GM12801 (cell line): ENCODE measurements around the gene AIFM3.

ENCODE experiments used
- TF ChIP-seq, protein P1 (sequence below): IDR thresholded peaks from one replicate; pipeline ENCODE4 v1.5.1; 2011; ENCODE audit warnings: control low read depth; ENCODE audit not compliant: insufficient read length; ENCODE audit errors: extremely low read depth

Gene AIFM3

GRCh38 chr22:21014202-21014725 lies 47.2 kb downstream of the AIFM3 start:
- TF ChIP-seq, protein P1, sequence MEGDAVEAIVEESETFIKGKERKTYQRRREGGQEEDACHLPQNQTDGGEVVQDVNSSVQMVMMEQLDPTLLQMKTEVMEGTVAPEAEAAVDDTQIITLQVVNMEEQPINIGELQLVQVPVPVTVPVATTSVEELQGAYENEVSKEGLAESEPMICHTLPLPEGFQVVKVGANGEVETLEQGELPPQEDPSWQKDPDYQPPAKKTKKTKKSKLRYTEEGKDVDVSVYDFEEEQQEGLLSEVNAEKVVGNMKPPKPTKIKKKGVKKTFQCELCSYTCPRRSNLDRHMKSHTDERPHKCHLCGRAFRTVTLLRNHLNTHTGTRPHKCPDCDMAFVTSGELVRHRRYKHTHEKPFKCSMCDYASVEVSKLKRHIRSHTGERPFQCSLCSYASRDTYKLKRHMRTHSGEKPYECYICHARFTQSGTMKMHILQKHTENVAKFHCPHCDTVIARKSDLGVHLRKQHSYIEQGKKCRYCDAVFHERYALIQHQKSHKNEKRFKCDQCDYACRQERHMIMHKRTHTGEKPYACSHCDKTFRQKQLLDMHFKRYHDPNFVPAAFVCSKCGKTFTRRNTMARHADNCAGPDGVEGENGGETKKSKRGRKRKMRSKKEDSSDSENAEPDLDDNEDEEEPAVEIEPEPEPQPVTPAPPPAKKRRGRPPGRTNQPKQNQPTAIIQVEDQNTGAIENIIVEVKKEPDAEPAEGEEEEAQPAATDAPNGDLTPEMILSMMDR = no peak

GRCh38 chr22:21014726-21015465 lies 47.8 kb downstream of the AIFM3 start, which contains the start of gene P2RX6:
Gene P2RX6 (plus strand): TSS chr22:21015165. CDS start chr22:21015175, 10 bp downstream.
- TF ChIP-seq, protein P1 = no peak

GRCh38 chr22:21015466-21016006 lies 48.5 kb downstream of the AIFM3 start:
- TF ChIP-seq, protein P1 = no peak

- TF ChIP-seq, protein P1 = no peak
These were observed 49.8 kb downstream of the AIFM3 start for GRCh38 chr22:21016644-21017420.

DNA sequence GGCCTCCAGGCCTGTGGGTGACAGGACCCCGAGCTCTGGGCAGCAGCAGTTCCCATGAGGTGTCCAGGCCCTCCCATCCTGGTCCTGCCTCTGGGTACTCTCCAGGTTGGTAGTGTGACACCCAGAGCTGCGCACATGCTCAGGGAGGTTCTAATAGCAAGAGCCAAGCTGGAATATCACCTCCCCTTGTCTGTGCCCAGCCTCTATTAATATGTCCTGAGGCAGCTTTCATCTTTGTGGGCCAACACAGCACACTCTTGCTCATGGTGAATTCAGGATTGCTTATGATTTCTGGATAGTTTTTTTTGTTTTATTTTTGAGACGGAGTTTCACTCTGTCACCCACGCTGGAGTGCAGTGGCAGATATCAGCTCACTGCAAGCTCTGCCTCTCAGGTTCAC lies 51.3 kb downstream of the AIFM3 start:
- TF ChIP-seq, protein P1 = no peak

GRCh38 chr22:21020802-21021429 lies 53.9 kb downstream of the AIFM3 start:
- TF ChIP-seq, protein P1 = no peak

- TF ChIP-seq, protein P1 = no peak
These were observed 55.5 kb downstream of the AIFM3 start for GRCh38 chr22:21022507-21022906.
